Effector CD8-positive, alpha-beta T cell (primary cell): Measurements from ENCODE around the gene COLQ.

Experiments
- DNase-seq: peaks from one replicate; lab custom pipeline; 2025; lab: John Stamatoyannopoulos, UW

Gene COLQ

GRCh38 chr3:15456321-15456720 is 65.2 kb downstream of the COLQ start:
- DNase-seq: no peak

DNA sequence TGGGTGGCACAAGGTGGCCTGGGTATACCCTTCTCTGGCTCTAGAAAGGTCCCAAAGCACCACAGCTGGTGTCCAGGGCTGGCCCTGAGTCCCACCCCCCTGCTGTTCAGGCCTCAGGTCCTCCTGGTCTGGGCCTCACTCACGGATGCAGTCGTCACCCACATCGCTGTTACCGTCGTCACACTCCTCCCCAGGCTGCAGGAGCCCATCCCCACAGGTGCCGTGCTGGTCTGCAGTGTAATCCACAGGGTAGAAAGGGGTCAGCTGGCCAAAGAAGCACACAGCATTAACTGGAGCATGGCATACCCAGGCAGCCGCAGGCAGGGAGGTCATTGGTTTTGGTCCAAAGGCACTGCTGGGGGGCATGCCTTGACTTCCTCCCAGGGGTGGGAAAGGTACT is 65.8 kb downstream of the COLQ start:
- no peak for DNase-seq

DNA sequence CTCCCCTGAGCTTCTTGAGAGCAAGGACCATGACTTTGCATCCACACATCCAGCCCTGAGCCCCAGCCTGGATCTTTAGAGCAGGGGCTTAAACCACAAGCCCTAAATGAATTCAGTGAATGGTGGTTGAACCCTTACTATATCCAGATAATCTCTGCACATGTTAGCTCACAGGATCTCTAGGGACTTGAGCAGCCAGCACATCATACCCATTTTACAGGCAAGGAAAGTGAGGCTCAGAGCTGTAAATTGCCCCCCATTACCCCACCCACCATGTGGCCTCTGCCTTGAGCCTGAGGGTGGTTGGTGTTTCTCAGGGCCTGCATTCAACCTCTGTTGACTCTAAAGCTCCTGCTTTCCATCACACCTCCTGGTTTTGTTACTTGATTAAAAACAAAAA is 66.5 kb downstream of the COLQ start:
- DNase-seq: no peak

GRCh38 chr3:15453991-15454625 is 67.4 kb downstream of the COLQ start:
- DNase-seq: no peak

GRCh38 chr3:15453501-15453900 is 68.0 kb downstream of the COLQ start:
- DNase-seq: no peak

DNA sequence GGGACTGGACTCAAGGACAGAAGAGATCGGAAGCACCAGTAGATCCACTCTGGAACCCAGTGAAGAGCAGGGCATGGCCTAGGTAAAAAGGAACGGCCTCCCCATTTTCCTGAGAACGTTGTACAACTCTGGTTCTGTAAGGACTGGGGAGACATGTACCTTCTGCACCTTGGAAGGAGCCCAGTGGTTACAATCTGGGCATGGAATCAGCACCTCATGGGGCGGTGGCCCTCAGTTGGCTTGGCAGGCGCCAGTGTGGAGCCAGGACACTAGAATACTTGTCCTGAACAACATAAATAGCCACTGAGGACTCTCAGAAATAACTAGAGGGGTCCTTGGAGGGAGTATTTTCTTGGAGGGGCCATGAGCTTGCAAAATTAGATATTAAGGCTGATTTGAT is 68.5 kb downstream of the COLQ start:
- no peak for DNase-seq

- DNase-seq: no peak
Measured at GRCh38 chr3:15452156-15452555, 69.3 kb downstream of the COLQ start.

DNA sequence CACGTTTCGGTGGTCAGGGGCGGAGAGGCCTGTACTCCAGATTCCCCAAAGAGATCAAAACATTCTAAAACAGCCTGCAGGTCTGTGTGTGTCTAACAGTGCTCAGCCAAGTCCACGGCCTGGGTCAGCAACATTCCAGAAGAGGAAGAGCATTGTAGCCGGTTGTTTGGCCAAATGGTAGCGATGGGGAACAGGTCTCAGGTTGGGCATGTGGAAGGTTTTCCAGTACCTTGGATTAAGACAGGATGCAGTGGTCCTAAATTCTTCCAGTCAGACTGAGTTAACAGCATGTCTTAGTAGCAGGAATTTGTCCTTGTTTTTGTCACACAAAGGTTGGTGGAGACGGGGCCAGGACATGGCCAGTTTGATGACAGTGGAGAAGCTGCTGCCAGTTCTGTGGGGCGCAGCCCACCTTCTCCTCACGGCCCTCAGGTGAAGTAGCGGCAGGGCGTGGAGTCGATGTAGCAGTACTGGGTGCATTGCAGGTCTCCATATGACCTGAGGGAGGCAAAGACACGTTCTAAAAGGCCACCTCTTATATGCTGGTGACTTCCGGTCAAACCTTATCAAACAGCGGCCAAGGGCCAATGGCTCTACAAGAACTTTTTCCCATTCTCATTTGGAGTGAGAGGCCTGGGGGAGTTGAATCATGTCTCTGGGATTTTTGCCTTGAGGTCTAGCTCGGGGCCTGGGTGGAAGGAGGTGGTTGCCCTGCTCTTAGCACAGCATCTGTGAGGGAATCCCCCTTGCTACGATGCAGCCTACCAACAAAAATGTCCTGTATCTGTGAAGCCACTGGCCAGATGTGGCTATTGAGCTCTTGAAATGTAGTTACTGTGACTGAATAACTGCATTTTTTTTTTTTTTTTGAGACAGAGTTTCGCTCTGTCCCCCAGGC is 70.0 kb downstream of the COLQ start:
- DNase-seq: no peak

GRCh38 chr3:15450438-15451215 is 70.9 kb downstream of the COLQ start:
- DNase-seq: no peak

DNA sequence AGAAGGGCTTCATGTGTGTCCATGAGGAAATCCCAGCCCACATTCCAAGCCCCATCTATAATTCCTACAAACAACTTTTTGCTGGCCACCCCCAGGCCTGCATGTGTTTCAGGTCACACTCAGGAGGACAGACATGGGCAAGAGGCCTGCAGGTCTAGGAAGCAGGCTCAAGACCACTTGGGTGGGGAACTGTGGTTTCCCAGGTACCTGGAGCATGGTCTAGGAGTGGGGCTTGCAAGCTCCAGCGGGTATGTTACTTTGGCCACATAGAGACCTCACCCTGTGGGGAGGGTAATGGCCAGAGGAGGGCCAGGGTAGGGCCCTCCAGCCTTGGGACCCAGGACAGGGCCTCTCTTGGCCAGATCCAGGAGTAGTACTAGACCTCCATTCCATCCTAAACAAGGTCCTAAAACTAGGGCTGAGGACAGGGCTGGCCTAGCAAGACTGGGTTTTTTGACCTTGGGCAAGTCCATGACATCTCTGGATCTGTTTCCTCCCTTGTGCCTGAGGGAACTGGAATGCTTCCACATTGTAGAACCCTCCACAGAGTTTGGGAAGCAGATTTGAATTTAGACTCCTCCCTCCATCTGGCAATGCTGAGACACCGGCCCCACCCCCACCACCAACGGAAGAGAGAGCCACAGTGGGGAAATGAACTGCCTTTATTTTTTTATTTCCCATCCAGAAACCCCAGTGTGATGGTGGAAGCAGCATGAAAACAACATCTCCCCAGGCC is 71.8 kb downstream of the COLQ start:
- no peak for DNase-seq

GRCh38 chr3:15443826-15444524 is 77.5 kb downstream of the COLQ start:
- DNase-seq: no peak

DNA sequence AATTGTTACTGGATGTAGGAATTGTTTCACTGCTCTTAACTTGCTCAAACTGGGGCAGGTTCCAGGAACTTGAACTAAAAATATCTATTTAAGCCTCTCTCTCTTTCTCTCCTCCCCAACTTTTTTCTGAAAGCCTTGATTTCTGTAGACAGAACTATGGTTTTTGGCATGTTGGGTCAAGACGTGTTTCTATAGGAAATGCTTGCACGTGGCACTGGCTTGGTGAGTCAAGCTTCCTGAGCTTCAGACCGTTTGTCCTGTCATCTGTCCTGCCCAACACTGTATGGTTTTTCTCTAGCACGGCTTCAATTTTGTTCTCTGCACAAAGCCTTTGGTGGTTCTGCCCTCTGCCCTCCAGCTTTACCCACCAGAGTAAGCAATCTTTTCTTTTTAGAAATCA is 80.6 kb downstream of the COLQ start:
- no peak for DNase-seq

DNA sequence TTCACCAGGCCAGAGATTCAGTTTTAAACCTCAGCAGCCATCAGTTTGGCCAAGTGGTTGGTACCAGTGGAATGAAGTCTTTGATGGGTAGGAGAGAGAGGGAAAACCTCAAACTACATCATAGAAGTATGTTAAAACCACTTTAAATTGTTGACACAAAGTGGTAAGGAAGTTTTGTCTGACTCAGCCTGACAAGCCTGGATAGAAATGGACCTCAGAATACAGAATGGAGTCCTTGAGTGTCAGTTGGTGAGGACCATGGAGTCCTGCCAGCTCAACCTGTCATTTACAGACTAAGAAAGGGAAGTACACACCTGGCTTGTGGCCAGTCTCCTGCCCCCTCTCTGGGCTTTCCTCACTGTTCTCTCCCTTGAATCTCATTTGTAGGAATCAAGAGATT is 82.0 kb downstream of the COLQ start:
- no peak for DNase-seq

GRCh38 chr3:15438983-15439382 is 82.5 kb downstream of the COLQ start:
- DNase-seq: no peak

DNA sequence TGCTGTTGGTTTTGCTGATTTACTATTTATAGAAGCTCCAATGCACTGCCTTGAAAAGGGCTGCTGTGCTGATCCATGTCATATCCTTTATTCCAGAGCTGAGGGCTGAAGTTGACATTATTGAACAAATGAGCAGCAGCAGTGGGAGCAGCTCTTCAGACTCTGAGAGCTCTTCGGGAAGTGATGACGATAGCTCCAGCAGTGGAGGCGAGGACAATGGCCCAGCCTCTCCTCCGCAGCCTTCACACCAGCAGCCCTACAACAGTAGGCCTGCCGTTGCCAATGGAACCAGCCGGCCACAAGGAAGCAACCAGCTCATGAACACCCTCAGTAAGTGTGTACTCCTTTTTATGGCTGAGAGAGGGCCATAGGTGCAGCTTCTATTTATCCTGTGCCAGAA is 85.3 kb downstream of the COLQ start:
- DNase-seq: no peak

DNA sequence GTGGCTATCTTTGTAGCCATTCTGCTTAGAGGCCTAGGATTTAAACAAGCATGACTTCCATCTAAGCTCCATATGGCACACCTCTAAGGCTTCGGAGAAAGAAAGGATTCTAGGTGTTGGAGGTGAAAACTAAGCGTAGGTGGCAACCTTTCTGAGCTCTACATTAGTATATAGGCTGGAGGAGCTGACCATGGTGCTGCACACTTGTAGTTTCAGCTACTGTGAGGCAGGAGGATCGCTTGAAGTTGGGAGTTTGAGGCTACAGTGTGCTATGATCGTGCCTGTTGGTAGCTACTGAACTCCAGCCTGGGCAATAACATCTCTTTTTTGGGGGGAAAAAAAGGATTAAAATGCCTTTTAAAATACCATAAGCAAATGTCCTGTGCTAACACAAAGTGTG is 86.8 kb downstream of the COLQ start:
- DNase-seq: no peak

- DNase-seq: no peak
Measured at GRCh38 chr3:15433531-15433930, 88.0 kb downstream of the COLQ start.

DNA sequence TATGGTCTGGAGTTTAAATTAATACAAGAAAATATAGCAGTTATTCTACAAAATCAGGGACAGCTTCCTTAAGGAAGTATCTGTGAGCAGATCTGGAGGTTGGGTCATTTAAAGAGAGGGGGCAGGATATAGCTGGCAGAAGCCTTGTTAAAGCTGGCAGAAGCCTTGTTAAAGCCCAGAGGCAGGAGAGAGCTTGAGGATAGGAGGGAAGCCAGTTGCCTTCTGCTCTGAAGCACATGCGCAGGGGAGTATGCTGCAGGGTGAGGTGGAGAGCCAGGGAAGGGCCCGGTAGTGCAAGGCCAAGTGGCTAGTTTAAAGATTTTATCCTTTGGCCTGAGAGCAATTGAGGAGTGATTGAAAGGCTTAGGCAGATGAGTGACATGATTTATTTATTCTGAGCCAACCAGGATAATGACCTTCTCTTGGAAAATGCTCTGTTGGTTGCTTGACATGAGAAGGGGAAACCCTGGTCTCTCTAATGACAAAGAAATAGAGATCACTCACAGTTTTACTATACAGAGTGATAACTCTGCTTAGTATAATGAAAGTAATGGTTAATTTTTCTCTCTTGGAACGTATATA is 90.2 kb downstream of the COLQ start:
- no peak for DNase-seq

DNA sequence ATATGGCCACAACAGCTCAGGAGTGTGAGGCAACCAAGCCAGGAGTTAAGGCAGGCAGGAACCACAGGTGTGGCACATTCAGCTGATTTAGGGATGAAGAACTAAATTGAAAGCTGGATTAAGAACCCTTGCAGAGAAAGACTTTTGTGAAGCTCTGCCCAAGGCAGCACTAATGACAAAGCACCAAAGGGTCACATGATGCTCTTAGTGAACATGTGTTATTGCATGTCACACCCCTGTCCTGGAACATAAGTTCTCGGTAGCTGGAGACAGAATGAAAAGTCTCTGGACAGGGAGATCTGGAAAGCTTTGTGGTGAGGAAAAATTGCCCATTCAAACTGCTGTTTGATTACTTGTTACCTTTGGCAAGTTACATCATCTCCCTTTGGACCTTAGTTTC is 90.9 kb downstream of the COLQ start:
- DNase-seq: no peak

DNA sequence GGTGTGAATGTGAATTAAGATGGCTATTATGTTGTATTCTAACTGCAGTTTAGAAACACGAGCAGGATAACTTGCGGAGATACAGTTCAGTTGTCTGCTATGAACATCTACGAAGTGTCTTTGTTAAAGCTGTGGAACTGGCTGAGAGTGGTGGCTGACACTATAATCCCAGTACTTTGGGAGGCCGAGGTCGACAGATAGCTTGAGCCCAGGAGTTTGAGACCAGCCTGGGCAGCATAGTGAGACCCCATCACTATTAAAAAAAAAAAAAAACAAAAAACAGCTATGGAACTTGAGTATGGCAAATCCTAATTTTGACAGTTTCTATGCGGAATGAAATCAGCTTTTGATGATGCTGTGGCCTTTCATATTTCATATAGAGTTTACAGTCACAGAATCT is 92.4 kb downstream of the COLQ start:
- DNase-seq: no peak

DNA sequence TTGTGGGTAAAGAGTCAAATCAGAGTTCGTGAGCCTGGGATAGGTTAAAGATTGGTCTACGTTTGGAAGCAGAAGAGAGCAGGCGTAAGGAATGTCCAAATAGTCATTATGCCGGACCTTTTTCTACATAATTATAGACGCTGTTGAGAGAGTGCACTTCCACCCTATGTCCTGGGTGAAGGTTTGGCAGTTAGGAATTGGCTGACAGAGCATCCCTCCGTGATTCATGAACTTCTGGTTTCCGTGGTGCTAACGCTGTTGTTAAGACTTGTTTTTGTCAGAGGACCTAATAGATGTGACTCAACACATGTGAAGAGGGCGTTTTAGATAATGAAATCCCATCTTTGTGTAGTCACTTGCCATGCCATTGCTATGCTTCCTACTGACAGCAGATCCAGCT is 93.0 kb downstream of the COLQ start:
- DNase-seq: no peak
